T follicular helper cell (primary cell): Measurements from ENCODE around the gene MAP1LC3B2.

Source experiments
- DNase-seq: peaks from one replicate; pipeline ENCODE4 v3.0.0-alpha.2; 2020; ENCODE audit warnings: low read depth

MAP1LC3B2 gene

GRCh38 chr12:116594325-116595038 is 35.3 kb downstream of the MAP1LC3B2 start:
- peak; percentile 1 for DNase-seq

GRCh38 chr12:116595186-116595585 is 36.0 kb downstream of the MAP1LC3B2 start:
- no peak for DNase-seq

- DNase-seq = no peak
Measured at GRCh38 chr12:116595672-116596071, 36.5 kb downstream of the MAP1LC3B2 start.

- DNase-seq = no peak
Measured at GRCh38 chr12:116597886-116598285, 38.7 kb downstream of the MAP1LC3B2 start.

- no peak for DNase-seq
Measured at GRCh38 chr12:116598311-116599284, 39.4 kb downstream of the MAP1LC3B2 start.

GRCh38 chr12:116599285-116600136 is 40.3 kb downstream of the MAP1LC3B2 start:
- DNase-seq = peak; percentile 32

GRCh38 chr12:116600959-116601918 is 42.1 kb downstream of the MAP1LC3B2 start:
- DNase-seq = no peak

GRCh38 chr12:116601933-116602810 is 43.0 kb downstream of the MAP1LC3B2 start:
- DNase-seq = no peak

- no peak for DNase-seq
Measured at GRCh38 chr12:116603546-116604177, 44.5 kb downstream of the MAP1LC3B2 start.

- DNase-seq = no peak
Measured at GRCh38 chr12:116604178-116604895, 45.2 kb downstream of the MAP1LC3B2 start.

- no peak for DNase-seq
Measured at GRCh38 chr12:116604951-116605641, 45.9 kb downstream of the MAP1LC3B2 start.

GRCh38 chr12:116606397-116606796 is 47.2 kb downstream of the MAP1LC3B2 start:
- DNase-seq = no peak

- DNase-seq = no peak
Measured at GRCh38 chr12:116607039-116607438, 47.9 kb downstream of the MAP1LC3B2 start.

GRCh38 chr12:116609319-116610114 is 50.3 kb downstream of the MAP1LC3B2 start:
- peak; percentile 6 for DNase-seq

GRCh38 chr12:116610971-116611541 is 51.9 kb downstream of the MAP1LC3B2 start:
- DNase-seq = no peak

GRCh38 chr12:116612436-116612835 is 53.3 kb downstream of the MAP1LC3B2 start:
- no peak for DNase-seq

- no peak for DNase-seq
Measured at GRCh38 chr12:116613256-116613655, 54.1 kb downstream of the MAP1LC3B2 start.
